Gastroesophageal sphincter (tissue), 3 donors: ENCODE results near the gene CPSF3.

Experiments used
- CTCF ChIP-seq, 4 experiments: fragments of 200-600 bp in 2 of 4; fragments of 450-650 bp in 2 of 4; sonication (generic) in 1 of 4; IDR thresholded peaks; one replicate each; pipeline ENCODE4 v1.5.1; 2017 to 2019; ENCODE audit warnings: antibody characterized with exemption in 4 of 4, mild to moderate bottlenecking in 2 of 4, moderate library complexity in 2 of 4
- EP300 ChIP-seq: sonication (generic); formaldehyde crosslinking; IDR thresholded peaks from one replicate; pipeline ENCODE4 v1.6.1; 2017; ENCODE audit warnings: antibody characterized with exemption, mild to moderate bottlenecking
- POLR2A ChIP-seq, 2 donors: fragments of 450-650 bp; IDR thresholded peaks; one replicate each; pipeline ENCODE4 v1.6.1; 2017; ENCODE audit warnings: antibody characterized with exemption in 2 of 2, mild to moderate bottlenecking in 2 of 2, moderate library complexity in 1 of 2
- POLR2AphosphoS5 ChIP-seq: sonication (generic); formaldehyde crosslinking; IDR thresholded peaks from one replicate; pipeline ENCODE4 v1.6.1; 2017; ENCODE audit warnings: antibody characterized with exemption

- no peak for TF ChIP-seq CTCF (IDR thresholded peaks at IDR 0.05)
- TF ChIP-seq POLR2AphosphoS5 = no peak
- no peak for TF ChIP-seq POLR2A (IDR thresholded peaks at IDR 0.05)
- TF ChIP-seq EP300 = no peak
Measured at GRCh38 chr2:9473985-9474360, 50.5 kb downstream of the CPSF3 start.
